RWPE1 (cell line): ENCODE measurements around the gene KNG1.
A peak's percentile ranks its signal among the peaks of the same experiment; 100 is the strongest.

Experiments
- CTCF ChIA-PET: fragments of 350-600 bp; sonication (Branson Sonifier 250); formaldehyde crosslinking; extraction: SDS; loops from one replicate; lab custom pipeline; 2021; lab: Yijun Ruan, JAX
- POLR2A ChIA-PET: fragments of 400-600 bp; formaldehyde crosslinking; extraction: SDS; loops from one replicate; lab custom pipeline; 2020; ENCODE audit warnings: antibody characterized with exemption; ENCODE audit not compliant: low non-redundant PET; lab: Yijun Ruan, JAX
- DNase-seq: peaks from one replicate; pipeline ENCODE4 v3.0.0; 2012; ENCODE audit warnings: low spot score
- H3K27ac ChIP-seq: fragments of 450-650 bp; 2 replicates; pipeline ENCODE4 v1.5.1; 2017
- TF ChIP-seq, protein P1 (sequence below): fragments of 450-650 bp; conservative IDR thresholded peaks from 2 replicates; pipeline ENCODE4 v1.5.1; 2017; ENCODE audit warnings: low read depth, mild to moderate bottlenecking

The KNG1 gene

DNA sequence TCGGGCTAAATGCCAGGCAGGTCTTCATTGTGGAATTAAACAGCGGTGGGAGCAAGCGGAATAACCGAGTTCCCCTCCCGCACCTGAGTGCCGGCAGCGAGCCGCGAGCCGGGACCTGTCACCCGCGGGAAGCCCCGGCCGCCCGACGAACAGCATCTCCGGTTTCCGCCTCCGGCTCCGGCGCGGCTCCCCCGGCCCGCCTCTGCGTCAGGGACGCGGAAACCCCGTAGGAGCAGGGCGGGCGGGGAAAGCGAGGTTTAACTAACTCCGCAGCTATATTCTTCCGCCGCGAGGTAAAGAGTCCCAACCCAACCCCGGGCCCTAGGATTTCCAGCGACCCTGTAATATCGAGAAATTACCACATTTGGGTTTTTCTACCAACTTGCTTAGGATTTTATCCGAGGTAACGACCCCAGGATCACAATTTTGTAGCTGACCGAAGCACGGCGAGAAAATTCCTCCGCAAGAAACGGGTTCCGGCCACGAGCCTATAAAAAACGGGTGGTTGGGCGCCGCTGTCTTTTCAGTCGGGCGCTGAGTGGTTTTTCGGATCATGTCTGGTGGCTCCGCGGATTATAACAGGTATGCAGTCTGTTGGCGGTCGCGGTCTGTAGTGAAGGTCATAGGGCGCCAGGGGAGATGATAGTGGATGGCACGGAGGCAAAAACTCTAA lies 66.0 kb downstream of the KNG1 start, which contains the start of gene EIF4A2:
TSS of gene EIF4A2 (plus strand) at position 520 of the 673 bp plus-strand sequence. CDS start at position 554, 34 bp downstream.
- H3K27ac ChIP-seq, result peak within 1 kb of the TSS; percentile 96
- TF ChIP-seq, protein P1, sequence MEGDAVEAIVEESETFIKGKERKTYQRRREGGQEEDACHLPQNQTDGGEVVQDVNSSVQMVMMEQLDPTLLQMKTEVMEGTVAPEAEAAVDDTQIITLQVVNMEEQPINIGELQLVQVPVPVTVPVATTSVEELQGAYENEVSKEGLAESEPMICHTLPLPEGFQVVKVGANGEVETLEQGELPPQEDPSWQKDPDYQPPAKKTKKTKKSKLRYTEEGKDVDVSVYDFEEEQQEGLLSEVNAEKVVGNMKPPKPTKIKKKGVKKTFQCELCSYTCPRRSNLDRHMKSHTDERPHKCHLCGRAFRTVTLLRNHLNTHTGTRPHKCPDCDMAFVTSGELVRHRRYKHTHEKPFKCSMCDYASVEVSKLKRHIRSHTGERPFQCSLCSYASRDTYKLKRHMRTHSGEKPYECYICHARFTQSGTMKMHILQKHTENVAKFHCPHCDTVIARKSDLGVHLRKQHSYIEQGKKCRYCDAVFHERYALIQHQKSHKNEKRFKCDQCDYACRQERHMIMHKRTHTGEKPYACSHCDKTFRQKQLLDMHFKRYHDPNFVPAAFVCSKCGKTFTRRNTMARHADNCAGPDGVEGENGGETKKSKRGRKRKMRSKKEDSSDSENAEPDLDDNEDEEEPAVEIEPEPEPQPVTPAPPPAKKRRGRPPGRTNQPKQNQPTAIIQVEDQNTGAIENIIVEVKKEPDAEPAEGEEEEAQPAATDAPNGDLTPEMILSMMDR, result no peak
- ChIA-PET CTCF (interaction anchor here (1.0 to 2.0 kb wide), 3 partner anchors 166 to 174 kb away, joined by 3 to 12 read pairs (median 3); no protein-coding TSS in a partner anchor), POLR2A (interaction anchor here (0.6 to 1.9 kb wide), 4 partner anchors 13 to 213 kb away, joined by 3 to 9 read pairs (median 3); partner anchors contain the start of gene DNAJB11)
- DNase-seq, result peak; percentile 93

DNA sequence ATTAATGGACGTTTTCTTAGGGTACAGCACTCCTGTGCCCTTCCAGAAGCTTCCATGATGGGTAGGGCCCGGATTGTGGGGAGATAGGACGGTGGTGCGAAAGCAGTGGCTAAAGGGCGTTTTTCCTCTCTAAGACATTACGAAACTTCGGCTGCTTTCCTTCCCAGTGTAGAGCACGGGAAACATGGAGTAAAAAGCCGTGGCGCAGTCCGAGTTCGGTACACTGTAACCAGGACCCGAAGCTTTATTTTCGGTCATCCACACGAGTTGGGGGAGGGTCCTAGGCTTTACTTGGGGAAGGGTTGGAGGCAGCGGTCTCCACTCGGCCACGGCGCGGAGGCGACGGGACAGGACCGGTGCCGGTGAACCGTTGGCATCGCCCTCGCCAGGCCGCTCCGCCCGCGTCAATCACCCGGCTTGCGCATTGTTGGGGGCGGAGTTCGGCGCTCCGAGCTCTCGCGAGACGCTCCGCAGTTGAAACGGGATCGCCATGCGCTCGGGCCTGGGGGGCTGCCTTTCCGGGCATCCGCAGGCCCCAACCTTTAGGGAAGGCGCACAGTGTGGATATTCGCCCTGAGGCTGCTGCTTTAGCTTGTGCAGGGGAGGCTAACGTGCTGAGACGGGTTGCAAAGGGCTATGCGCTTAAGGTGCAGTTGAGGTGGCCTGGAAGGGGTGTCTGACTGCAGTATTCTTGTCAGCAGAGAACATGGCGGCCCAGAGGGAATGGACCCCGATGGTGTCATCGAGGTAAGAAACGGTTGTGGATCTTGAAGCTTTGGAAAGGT lies 66.8 kb downstream of the KNG1 start:
- CTCF ChIA-PET, result interaction anchor here (0.6 to 2.0 kb wide), 3 partner anchors 167 to 176 kb away, joined by 3 to 12 read pairs (median 3); no protein-coding TSS in a partner anchor
- TF ChIP-seq, protein P1, result no peak
- peak overlapping the region; percentile 96 for H3K27ac ChIP-seq
- POLR2A ChIA-PET, result interaction anchor here (0.6 to 1.9 kb wide), 5 partner anchors 14 to 961 kb away, joined by 3 to 9 read pairs (median 3); partner anchors contain the start of gene DNAJB11
- DNase-seq, result peak; percentile 53

DNA sequence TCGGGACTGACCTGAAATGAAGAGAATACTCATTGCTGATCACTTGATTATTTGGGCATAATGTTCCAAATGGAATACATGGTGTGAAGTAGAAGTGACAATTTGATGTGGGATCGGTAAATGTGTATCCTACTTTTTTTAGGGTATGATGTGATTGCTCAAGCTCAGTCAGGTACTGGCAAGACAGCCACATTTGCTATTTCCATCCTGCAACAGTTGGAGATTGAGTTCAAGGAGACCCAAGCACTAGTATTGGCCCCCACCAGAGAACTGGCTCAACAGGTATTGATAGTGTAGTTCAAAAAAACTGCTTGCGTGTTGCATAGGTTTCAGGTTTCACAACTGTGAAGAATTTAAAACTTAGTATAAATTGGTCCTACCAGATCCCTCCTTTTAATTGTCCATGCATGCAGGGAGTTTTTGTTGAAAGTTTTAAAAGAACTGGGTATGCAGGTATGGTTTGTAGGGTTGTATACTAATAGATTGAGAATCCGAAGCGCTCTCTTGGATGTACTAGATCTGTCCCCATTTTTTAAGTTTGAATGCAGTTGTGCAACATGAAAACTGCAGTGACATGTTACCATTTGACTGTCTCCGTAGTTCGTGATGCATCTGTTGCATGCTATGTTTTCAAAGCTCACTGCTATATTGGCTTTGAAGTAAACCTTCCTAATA lies 67.8 kb downstream of the KNG1 start:
- POLR2A ChIA-PET, result no interaction called here
- DNase-seq, result no peak
- CTCF ChIA-PET, result interaction anchor here (0.5 to 2.0 kb wide), 5 partner anchors 39 to 1547 kb away, joined by 3 to 12 read pairs (median 3); no protein-coding TSS in a partner anchor
- TF ChIP-seq, protein P1, result no peak
- no peak overlapping the region for H3K27ac ChIP-seq

DNA sequence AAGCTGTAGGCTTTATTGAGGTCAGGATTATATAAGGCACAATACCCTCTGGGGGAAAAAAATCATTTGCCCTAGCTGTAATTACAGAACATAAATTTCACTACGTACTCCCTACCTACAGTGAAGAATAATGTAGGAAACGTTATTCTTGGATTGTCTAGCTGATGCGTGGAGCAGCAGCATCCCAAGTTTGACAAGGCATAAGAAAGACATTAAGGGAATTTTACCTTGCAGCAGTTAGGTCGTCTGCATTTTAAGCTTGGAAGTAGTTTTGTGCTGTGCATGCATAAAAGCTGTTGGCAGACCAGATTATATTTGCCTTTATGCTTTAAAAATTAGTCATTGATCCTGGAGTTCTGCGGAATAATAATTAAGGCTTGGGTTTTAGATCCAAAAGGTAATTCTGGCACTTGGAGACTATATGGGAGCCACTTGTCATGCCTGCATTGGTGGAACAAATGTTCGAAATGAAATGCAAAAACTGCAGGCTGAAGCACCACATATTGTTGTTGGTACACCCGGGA lies 68.4 kb downstream of the KNG1 start:
- CTCF ChIA-PET, result interaction anchor here (0.5 to 0.9 kb wide), 2 partner anchors 168 to 1548 kb away, joined by 3 to 5 read pairs; no protein-coding TSS in a partner anchor
- H3K27ac ChIP-seq, result no peak overlapping the region

DNA sequence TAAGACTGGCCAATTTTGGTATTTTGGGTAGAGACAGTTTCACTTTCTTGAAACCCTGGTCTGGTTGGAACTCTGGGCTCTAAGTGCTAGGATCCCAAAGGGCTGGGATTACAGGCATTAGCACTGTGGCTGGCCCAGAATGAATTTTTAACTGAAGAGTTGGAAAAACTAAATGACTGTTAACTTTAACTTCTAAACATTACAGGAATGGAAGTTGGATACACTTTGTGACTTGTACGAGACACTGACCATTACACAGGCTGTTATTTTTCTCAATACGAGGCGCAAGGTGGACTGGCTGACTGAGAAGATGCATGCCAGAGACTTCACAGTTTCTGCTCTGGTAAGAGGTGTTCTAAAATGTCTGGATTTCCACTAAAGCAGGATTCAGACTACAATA lies 69.8 kb downstream of the KNG1 start:
- DNase-seq, result no peak
- ChIA-PET POLR2A (no interaction called here), CTCF (no interaction called here)
- H3K27ac ChIP-seq, result no peak overlapping the region
- TF ChIP-seq, protein P1, result no peak

More for the DNA sequence above, 68.4 kb downstream of the KNG1 start:
- no peak for DNase-seq
- POLR2A ChIA-PET, result no interaction called here
- TF ChIP-seq, protein P1, result no peak
